Activated naive CD4-positive, alpha-beta T cell treated with Interleukin-2 at 50 U/mL for 16 hours (primary cell): Measurements from ENCODE around the gene LCN10.

ENCODE experiments used
- DNase-seq: peaks from one replicate; pipeline ENCODE4 v3.0.0-alpha.2; 2020

Gene LCN10

GRCh38 chr9:136734837-136735496, 7.8 kb downstream of the LCN10 start:
- no peak for DNase-seq

GRCh38 chr9:136733611-136734010, 9.1 kb downstream of the LCN10 start:
- no peak for DNase-seq

GRCh38 chr9:136732444-136733178, 10.1 kb downstream of the LCN10 start:
- no peak for DNase-seq

DNA sequence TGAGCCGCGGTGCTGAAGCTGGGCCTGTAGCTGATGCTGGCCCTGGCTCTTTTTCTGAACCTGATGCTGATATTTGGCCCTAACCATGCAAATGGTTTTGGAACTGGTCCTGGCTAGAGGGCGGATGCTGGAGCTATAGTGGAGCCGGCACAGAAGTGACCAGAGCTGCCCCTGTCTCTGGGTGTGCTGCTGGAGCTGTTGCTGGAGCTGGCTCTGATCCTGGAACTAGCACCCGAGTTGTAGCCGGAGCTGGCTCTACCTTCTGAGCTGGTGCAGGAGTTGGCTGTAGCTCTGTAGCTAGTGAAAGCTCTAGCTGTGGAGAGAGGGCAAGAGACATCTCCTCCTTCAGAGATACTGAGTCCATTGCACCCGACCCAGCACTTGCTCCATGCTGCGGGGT, 12.8 kb downstream of the LCN10 start:
- DNase-seq, result no peak

GRCh38 chr9:136729144-136729543, 13.6 kb downstream of the LCN10 start:
- no peak for DNase-seq

- DNase-seq, result no peak
These were observed 14.1 kb downstream of the LCN10 start for GRCh38 chr9:136728548-136729123.

- peak; percentile 93 for DNase-seq
These were observed 14.6 kb downstream of the LCN10 start for GRCh38 chr9:136728080-136728547.

DNA sequence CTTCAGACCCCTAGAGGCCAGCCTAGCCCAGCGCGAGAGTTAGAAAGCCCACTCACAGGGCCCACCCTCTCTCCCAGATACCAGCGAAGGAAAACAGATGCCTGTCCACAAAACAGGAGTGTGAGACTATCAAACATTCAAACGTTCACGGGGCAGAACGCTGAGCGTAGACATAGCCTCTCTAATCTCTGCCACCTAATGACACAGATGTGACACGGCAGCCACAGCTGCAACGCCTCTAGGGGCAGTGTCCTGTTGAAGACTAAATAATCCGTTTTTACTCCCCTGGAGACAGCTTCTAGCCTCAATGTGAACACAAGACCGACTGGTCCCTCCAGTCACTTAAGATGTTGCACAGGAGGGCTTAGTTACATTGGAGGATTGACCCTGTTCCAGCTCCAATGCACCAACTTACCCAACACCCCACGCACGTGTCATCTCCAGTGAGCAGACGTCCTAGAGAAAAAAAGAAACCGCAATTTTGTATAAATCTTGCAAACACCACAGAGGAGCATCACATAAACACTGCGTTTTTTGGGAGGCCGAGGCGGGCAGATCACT, 16.0 kb downstream of the LCN10 start:
- DNase-seq, result peak; percentile 48

- DNase-seq, result no peak
These were observed 16.6 kb downstream of the LCN10 start for GRCh38 chr9:136726118-136726517.

- no peak for DNase-seq
These were observed 17.1 kb downstream of the LCN10 start for GRCh38 chr9:136725612-136726011.

- DNase-seq, result no peak
These were observed 18.0 kb downstream of the LCN10 start for GRCh38 chr9:136724772-136725171.

DNA sequence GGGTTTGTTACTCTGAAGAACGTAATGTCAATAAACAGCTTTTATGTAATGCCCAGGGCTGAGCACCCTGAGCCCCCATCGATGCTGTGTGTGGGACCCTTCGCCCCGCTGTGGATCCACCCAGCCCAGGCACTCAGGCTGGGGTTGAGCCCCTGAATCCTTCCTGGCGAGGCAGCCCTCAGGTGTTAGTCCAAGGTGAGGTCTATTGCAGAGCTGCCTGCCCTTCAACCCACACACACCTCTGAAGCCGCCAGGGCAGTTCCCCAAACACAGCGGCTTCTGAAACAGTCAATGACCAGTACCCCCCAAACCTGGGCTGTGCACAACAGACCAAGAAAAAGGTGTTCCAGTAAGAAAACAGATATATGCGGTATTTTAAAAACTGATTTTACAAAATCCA, 18.8 kb downstream of the LCN10 start:
- no peak for DNase-seq

DNA sequence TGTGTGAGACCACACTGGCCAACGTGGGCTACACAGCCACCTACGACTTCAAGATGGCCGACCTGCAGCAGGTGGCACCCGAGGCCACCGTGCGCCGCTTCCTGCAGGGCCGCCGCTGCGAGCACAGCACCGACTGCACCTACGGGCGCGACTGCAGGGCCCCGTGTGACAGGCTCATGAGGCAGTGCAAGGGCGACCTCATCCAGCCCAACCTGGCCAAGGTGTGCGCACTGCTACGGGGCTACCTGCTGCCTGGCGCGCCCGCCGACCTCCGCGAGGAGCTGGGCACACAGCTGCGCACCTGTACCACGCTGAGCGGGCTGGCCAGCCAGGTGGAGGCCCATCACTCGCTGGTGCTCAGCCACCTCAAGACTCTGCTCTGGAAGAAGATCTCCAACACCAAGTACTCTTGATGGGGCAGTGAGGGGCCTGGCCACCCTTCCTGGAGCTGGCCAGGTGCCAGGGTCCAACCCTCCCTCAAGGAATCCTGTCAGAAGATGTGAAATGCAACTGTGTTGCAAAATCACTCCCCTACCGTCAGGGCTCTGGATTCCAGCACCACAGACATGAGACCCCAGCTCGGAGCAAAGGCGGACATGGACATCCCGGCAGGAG, 19.3 kb downstream of the LCN10 start:
- DNase-seq, result no peak

GRCh38 chr9:136722969-136723356, 19.8 kb downstream of the LCN10 start:
- no peak for DNase-seq

GRCh38 chr9:136722093-136722968, 20.4 kb downstream of the LCN10 start:
- DNase-seq, result no peak

GRCh38 chr9:136721339-136722092, 21.2 kb downstream of the LCN10 start:
- no peak for DNase-seq

- DNase-seq, result no peak
These were observed 21.8 kb downstream of the LCN10 start for GRCh38 chr9:136720898-136721338.

DNA sequence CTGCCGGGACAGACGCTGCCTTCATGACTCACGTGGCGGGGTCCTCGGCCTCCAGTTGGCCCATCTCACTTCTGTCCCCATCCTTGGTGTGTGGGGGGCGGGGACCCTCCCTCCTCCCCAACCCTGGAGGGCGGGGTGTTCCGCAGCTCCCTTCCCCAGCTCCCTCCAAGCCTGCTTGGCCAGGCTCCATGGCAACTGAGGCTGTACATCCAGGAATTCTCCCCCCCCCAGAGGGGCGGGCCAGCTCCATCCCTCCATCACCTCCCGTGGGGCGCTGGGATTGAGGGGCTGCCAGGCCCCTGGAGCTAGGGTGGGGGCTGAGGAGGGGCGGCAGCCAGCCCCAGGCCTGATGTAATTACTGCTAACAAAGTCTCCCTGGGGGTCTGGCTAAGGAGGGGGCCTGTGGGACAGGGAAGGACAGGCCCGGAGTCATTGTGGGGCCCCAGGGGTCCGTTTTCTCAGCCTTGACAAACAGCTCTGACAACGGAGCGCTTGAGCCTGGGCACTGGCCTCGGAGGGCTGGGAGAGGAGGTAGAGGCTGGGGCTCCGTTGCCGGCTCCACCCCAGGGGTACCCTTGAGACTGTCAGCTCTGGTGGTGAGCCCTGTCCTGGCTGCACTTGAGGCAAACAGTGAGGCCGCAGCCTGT, 22.4 kb downstream of the LCN10 start:
- no peak for DNase-seq

DNA sequence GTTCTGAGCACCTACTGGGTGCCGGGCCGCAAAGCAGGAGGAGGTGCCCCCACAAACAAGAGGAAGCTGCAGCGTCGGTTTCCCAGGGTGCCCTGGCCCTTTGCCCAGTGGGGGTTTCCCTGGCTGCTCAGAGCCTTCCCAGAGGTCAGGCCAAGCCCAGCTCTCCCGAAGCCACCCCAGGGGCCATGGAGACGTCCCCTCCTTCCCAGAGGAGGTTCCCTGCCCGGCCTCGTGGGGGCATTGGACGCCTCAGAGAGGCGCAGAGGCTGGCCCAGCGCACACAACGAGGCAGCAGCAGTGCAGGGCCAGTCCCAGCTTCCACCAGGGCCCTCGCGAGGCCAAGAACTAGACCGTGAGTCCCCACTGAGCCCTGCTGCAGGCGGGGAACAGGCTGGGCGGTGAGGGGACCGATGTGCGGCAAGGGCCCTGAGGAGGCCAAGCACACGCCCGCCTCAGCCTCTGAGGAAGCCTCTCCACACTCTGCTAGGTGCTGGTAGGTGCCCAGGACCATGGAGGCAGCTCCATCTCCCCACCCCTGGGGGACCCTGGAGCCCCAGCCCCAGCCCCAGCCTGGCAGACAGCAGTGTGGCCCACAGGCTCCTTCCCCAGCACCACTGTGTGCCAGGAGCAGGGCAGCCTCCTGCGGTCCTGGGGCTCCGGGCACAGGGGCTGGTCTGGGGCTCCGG, 23.4 kb downstream of the LCN10 start:
- DNase-seq, result no peak
